ENCODE measurements around the gene VMO1.

Gene VMO1

DNA sequence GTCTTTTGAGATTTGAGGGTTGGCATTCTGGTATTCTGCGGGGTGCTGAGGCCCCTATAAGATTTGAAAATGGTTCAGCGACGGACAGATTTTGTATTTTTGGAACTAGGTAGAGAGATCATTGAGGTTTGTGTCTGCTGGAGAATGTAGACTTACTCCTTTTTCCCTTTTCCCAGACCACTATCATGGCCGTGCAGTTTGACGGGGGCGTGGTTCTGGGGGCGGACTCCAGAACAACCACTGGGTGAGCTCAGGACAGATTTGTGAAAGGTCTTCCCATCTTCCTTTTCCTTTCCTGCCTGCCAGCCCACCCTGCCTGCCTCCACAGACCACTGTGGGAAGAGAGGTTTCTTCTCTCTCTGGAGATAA, 10.4 kb upstream of the VMO1 start:
- DNase-seq = no peak

DNA sequence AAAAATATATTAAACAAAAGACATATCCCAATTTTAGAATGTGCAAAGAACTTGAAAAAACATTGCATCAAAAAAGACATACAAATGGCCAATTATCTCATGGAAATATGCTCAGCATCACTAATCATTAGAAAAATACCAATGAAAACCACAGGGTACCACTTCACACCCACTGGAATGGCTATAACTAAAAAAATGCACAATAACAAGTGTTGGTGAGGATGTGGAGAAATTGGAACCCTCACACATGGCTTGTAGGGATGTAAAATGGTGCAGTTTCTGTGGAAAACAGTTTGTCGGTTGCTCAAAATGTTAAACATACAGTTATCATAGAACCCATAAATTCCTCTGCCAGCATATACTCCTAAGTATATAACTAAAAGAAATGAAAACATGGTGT, 9.0 kb upstream of the VMO1 start:
- DNase-seq = no peak

DNA sequence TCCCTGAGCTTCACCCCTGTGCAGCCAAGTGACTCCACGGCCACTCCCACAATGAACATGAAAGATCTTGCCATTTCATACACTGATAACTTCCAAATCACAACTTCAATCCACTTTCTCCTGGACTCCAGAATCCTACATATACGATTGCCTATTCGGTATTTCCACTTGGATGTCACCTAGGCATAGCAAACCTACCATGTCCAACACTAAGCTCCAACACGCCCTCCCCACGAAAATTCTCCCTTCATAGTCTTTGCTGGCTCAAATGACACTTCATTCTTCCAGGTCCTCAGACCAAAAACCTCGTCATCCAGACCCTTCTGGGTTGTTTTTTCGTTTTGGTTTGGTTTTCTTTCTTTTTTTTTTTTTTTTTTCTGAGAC, 4.5 kb upstream of the VMO1 start:
- no peak for DNase-seq

- DNase-seq = peak; percentile 73
Observed at GRCh38 chr17:4789951-4790704, 4.0 kb upstream of the VMO1 start.

GRCh38 chr17:4789701-4789950, 3.5 kb upstream of the VMO1 start:
- no peak for DNase-seq

DNA sequence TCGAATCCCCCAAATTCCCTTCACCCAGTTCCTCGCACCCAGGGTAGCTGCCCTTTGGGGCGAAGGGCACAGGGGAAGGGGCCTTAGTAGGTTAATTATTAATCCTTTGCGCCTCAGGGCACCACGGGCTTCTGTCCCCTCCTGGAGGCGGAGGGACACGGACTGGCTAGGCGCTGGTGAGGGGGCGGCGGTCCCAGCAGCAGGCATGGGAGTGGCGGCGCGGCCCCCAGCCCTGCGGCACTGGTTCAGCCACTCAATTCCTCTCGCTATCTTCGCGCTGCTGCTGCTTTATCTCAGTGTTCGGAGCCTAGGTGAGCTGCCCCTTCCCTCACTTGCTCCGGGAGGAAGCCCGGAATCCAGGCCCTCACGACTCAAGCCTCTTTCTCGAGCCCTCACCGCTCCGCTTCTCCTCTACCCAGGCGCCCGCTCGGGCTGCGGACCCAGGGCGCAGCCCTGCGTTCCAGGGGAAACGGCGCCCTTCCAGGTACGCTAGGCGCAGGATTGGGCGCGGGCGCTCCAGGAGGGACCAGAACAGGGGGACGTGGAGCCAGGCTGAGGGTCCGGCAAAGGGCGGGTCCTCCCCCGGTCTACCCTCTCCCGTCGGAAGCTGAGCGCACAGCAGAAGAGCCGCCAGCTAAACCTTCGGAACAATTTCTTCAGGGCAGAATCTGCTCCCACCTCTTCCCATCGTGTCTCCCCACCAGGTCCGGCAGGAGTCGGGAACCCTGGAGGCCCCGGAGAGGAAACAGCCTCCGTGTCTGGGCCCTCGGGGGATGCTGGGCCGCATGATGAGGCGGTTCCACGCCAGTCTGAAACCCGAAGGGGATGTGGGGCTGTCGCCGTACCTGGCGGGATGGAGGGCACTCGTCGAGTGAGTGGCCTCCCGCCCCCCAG, 2.9 kb upstream of the VMO1 start, which contains the start of gene GLTPD2:
Gene GLTPD2, plus strand, starts transcription at position 158 of the 894 bp plus-strand sequence. Its CDS starts 48 bp downstream, at position 206.
- DNase-seq = no peak

- DNase-seq = no peak
Observed at GRCh38 chr17:4788159-4788806, 2.1 kb upstream of the VMO1 start.

- DNase-seq = no peak
Observed at GRCh38 chr17:4786516-4786915, 352 bp upstream of the VMO1 start.

DNA sequence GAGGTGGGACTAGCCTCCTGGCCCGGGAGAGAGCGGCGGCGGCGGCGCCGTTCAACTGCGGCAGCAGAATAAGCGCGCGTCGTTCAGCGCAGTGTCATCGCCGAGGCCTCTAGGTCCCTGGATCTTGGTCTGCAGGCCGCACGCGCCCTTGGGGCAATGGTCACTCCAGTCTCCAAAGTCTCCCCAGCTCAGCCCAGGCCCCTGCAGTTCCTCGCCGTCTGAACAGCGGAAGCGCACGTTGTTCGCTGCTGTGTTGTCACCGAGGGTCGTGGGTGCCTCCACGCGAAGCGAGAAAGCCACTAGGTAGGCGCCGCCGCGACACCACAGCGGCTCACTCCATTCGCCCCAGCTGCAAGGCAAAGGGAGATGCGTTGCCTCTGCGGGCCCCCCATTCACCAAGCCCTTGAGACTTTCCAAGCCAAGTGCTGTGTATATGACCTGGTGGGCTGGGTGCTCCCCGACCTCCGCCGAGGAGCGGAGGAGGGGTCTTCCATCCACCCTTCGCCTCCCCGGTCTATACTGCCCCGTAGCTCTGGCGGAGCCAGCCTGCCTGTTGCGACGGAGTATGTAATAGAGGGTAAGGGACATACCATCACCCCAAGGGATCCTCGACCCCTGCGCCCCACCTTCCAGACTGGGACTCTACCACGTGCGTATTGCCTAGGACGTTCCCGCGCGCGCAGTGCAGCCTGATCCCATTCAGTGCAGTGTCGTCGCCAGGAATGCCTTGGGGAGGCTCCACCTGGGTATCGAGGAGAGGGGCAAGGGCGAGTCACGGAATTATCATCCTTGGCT, 656 bp downstream of the VMO1 start:
- DNase-seq = no peak

DNA sequence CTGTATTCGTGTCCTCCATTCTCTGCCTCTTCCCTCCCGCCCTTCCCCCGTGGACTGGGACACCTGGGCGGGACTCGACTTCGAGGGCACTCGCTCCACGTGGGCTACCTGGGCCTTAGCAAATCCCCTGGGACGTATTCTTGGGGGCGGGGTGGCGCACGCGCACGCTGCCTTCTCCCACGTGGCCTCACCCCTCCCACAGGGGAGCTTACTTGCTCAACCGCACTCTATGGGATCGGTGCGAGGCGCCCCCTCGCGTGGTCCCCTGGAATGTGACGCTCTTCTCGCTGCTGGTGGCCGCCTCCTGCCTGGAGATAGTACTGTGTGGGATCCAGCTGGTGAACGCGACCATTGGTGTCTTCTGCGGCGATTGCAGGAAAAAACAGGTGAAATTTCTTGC, 3.5 kb downstream of the VMO1 start:
- DNase-seq = no peak

DNA sequence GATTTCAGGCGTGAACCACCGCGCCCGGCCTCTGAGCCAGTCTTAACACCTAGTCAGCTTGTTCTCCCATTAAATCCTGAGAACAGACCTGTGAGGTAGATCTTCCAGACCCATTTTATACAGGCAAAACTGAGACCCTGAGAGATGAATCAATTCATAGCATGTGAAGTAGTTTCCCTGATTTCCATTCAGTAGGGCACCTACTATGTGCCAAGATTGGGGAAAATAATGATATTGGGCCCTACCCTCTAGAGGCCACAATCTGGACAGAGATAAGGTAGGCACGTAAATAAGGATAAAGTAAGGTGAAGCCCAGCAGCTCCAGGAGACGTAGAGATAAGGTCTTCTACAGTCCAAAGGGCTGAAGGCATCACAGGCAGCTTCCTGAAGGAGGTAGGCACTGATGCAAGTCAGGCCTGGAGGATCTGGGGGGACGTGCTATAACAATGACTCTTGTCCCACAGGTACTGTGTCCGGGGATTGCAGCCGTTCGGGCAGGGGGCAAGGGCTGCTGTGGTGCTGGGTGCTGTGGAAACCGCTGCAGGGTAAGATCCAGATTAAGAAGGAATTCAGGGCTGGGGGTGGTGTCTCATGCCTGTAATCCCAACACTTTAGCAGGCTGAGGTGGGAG, 5.7 kb downstream of the VMO1 start:
- DNase-seq = no peak

DNA sequence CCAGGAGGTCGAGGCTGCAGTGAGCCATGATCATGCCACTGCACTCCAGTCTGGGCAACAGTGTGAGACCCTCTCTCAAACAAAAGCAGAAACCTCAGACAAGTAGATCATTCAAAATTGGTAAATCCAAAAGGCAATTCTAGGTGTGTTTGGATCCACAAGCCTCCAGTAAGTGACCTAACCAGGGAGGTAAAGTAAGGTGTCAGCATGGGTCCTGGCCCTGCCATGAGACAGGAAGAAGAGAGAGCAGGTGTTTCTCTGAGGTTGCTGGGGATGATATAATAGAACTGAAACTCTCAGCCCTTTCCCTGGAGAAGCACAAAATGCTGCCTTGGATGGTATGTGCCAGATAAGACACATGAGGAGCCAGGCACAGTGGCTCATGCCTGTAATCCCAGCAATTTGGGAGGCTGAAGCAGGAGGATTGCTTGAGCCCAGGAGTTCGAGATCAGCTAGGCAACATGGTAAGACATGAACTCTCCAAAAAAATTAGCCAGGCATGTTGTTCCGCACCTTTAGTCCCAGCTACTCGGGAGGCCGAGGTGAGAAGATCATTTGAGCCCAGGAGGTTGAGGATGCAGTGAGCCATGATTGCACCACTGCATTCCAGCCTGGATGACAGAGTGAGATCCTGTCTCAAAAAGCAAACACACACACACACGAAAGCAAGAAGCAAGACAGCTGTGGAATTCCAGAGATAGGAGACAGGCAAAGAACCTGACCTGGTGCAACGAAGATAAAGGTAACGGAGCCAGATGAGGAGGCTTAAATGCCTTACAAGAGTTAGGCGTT, 8.0 kb downstream of the VMO1 start:
- no peak for DNase-seq

DNA sequence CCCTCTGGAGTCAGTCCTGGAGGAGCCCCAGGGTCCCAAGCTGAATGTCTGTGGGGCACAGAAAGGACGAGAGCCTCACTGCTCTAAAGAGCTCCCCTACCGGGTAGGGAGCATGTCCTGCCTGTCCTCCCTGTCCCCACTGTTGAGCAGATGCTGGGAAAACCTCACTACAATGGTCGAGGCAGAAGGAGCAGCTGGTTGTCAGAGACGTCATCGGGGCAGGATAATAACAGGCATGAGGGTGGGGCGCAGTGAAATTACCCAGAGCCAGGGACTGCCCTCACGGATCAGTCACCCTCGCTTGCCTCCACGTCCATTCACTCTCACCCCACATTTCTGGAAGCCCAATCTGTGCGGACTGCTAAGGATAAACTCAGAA, 13.9 kb downstream of the VMO1 start:
- no peak for DNase-seq

DNA sequence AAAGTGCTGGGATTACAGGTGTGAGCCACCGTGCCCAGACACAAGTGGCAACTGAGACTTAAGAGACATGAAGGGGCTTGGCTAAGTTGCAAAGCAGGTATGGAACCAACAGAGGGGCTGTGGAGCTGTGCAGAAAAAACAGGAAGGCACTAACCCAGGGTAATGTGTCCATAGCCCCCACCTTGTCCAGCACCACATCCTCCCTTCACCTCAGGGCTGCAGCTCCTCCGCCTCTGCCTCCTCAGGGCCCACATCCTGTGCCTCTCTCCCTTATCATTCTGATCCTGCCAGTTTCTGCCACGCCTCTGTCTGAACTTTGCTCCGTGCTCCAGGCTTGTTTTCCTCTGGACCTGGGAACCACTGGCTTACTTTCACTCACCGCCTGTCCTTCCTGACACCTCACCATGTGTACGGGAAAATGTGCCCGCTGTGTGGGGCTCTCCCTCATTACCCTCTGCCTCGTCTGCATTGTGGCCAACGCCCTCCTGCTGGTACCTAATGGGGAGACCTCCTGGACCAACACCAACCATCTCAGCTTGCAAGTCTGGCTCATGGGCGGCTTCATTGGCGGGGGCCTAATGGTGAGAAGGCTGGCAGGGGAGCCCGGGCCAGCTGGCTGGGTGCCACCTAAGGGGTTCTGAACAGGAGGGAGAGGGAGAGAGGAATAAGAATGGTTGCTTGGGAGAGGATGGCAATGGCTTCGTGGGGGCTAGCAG, 14.5 kb downstream of the VMO1 start, which contains the start of gene TM4SF5:
Gene TM4SF5, plus strand, starts transcription at position 368 of the 716 bp plus-strand sequence. Its CDS starts 37 bp downstream, at position 405.
- no peak for DNase-seq

DNA sequence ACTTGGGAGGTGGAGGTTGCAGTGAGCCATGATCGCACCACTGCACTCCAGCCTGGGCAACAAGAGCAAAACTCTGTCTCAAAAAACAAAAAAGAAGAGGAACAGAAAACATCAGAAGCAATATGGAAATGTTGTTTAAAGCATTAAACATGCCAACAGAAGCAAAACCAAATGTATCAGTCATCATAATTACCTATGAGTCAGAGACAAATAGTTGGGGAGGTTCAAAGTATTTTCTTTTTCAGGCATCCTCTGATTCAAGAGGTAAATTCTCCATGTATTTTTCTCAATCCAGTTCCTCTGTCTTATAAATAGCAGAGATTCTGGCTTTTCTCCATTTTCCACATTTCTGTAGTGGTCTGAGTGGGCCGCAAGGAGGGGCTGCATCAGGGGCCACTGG, 16.5 kb downstream of the VMO1 start:
- DNase-seq = no peak

DNA sequence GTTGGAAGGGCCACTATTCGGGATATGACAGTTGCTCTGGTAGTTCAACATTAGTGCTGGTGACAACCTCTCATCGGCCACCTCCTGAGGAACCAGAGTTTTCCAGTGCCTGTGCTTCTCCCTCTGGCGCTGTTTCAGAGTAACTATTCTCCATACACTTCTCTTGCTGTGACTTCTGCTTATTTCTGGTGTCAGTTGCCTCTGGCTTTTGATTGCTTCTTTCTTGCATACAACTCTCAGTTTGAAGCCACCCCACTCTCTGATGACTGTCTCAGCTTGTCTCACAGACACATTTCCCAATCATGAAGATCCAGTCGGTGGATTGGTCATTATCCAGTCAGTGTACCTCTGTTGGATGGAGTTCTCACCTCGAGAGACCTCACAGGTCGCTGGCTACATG, 17.9 kb downstream of the VMO1 start:
- DNase-seq = no peak

DNA sequence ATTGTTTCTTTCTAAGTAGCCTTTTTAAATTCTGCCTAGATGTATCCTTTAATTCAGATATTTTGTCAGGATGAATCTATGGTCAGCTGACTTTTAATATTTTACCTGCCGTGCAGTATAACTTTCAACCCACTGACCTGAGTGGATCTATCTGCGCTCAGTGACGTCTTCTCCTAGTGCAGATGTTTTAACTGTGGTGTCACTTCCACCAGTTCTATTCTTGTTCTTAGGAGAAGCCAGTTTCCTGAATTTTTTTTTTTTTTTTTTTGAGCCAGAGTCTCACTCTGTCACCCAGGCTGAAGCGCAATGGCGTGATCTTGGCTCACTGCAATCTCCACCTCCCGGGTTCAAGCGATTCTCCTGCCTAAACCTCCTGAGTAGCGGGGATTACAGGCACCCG, 19.4 kb downstream of the VMO1 start:
- no peak for DNase-seq

DNA sequence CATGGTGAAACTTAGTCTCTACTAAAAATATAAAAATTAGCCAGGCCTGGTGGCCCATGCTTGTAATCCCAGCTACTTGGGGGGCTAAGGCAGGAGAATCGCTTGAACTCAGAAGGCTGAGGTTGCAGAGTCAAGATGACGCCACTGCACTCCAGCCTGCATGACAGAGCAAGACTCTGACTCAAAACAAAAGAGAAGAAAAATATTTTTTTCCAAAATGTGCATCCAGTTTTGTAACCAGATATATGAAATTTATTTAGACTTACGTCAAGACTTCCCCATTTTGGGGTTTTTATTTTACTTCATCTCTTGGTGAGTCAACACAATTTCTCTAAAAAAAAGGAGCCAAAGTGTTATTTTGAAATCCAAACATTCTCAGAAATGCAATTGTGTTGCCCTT, 20.0 kb downstream of the VMO1 start:
- no peak for DNase-seq

DNA sequence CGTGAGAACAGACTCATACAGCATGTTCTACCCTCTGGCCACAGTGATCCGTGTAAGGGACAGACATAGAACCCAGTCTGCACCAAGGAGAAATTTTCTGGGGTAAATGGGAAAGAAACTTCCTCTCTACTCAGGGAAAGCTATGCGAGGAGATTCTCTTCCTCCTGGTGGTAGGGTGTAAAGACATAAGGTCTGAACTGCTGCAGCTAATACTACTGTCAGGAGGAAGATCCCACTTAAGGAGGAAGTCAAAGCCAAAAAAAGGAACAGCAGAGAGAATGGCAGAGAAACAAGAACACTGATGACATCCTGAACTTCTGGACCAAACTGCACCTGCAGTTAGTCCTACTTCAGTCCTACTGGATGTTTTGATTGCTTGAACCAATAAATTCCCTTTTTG, 21.6 kb downstream of the VMO1 start:
- no peak for DNase-seq

DNA sequence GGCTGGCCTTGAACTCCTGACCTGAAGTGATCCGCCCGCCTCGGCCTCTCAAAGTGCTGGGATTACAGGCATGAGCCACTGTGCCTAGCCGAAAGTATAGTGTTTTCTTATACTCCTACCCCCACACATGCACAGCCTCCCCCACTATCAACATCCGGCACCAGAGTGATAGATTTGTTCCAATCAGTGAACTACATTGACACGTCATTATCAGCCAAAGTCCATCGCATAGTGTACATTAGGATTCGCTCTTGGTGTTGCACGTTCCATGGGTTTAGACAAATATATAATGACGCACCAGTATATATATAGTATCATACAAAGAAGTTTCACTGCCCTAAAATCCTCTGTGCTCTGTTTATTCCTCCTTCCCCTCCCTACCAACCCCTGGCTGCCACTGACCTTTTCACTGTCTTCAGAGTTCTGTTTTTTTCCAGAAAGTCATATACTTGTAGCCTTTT, 26.4 kb downstream of the VMO1 start:
- DNase-seq = no peak

- no peak for DNase-seq
Observed at GRCh38 chr17:4753392-4753791, 32.8 kb downstream of the VMO1 start.

Measured in central memory CD4-positive, alpha-beta T cell (primary cell).